ENCODE results near the gene DECR2. TPM values are rescaled to one million over a fixed set of nuclear protein-coding genes. Genes with fewer than 3 reads are reported as not detected.

The DECR2 gene
- total and polyA plus RNA-seq, 2 of the 13 experiments (the other 11 are each of a cell fraction or from before 2014, with no cell fraction given): 36.3 to 44.6 TPM

DNA sequence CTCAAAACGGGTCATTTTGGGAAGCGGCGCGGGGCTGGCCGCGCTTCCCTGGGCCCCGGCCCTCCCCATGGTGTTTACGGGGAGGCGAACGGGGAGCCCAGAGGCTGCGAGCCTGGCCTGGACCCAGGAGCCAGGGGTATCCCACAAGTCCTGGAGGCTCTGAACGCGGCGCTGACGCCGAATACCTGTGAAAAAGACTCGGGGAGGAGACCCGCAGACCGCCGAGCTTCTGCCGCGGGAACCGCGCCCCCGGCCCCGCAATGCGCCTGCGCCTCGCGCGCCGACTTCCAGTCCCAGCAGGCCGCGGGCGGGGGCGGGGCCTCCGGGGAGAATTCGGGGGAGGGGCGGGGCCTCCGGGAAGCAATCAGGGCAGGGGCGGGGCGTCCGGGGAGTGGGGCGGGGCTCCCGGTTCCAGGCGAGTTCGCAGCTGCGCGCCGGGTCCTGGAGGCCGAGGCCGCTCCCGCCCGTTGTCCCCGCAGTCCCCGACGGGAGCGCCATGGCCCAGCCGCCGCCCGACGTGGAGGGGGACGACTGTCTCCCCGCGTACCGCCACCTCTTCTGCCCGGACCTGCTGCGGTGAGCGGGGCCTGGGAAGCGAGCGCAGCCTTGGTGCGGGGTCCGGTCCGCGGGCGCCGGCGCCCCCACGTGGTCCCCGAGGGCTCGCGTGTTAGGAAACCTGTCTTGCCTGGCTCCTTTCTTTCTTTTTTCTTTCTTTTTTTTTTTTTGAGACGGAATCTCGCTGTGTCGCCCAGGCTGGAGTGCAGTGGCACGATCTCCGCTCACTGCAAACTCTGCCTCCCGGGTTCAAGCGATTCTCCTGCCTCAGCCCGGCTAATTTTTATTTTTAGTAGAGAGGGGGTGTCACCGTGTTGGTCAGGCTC, at the start of gene DECR2 (continued):
- TF ChIP-seq, protein P1, sequence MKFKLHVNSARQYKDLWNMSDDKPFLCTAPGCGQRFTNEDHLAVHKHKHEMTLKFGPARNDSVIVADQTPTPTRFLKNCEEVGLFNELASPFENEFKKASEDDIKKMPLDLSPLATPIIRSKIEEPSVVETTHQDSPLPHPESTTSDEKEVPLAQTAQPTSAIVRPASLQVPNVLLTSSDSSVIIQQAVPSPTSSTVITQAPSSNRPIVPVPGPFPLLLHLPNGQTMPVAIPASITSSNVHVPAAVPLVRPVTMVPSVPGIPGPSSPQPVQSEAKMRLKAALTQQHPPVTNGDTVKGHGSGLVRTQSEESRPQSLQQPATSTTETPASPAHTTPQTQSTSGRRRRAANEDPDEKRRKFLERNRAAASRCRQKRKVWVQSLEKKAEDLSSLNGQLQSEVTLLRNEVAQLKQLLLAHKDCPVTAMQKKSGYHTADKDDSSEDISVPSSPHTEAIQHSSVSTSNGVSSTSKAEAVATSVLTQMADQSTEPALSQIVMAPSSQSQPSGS (CRISPR knock-in tag; IDR thresholded peaks at IDR 0.05): no peak
- TF ChIP-seq ZNF331 (CRISPR knock-in tag; IDR thresholded peaks at IDR 0.05): peak; percentile 67
- no peak for TF ChIP-seq NCOR1 (IDR thresholded peaks at IDR 0.05; ENCODE audit: borderline replicate concordance, low read length)
- no peak for TF ChIP-seq ZNF562 (CRISPR knock-in tag; IDR thresholded peaks at IDR 0.05; ENCODE audit: borderline replicate concordance)
- TF ChIP-seq, protein P2, sequence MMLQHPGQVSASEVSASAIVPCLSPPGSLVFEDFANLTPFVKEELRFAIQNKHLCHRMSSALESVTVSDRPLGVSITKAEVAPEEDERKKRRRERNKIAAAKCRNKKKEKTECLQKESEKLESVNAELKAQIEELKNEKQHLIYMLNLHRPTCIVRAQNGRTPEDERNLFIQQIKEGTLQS (CRISPR knock-in tag; IDR thresholded peaks at IDR 0.05): 0 out of 2 replicates have a peak, but pooled peaks have one; percentile 18
- TF ChIP-seq ATRX (CRISPR knock-in tag; IDR thresholded peaks at IDR 0.05; ENCODE audit: borderline replicate concordance): no peak
- TF ChIP-seq SRY (CRISPR knock-in tag; IDR thresholded peaks at IDR 0.05): peak; percentile 59; the same call in 1 of the 2 replicates
- TF ChIP-seq ZNF678 (CRISPR knock-in tag; IDR thresholded peaks at IDR 0.05): no peak
- TF ChIP-seq ZNF652 (CRISPR knock-in tag; IDR thresholded peaks at IDR 0.05; ENCODE audit: borderline replicate concordance, low read depth): no peak
- TF ChIP-seq, protein P3, sequence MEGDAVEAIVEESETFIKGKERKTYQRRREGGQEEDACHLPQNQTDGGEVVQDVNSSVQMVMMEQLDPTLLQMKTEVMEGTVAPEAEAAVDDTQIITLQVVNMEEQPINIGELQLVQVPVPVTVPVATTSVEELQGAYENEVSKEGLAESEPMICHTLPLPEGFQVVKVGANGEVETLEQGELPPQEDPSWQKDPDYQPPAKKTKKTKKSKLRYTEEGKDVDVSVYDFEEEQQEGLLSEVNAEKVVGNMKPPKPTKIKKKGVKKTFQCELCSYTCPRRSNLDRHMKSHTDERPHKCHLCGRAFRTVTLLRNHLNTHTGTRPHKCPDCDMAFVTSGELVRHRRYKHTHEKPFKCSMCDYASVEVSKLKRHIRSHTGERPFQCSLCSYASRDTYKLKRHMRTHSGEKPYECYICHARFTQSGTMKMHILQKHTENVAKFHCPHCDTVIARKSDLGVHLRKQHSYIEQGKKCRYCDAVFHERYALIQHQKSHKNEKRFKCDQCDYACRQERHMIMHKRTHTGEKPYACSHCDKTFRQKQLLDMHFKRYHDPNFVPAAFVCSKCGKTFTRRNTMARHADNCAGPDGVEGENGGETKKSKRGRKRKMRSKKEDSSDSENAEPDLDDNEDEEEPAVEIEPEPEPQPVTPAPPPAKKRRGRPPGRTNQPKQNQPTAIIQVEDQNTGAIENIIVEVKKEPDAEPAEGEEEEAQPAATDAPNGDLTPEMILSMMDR (CRISPR knock-in tag; IDR thresholded peaks at IDR 0.05): peak; percentile 67
- no peak for TF ChIP-seq ZNF136 (CRISPR knock-in tag; IDR thresholded peaks at IDR 0.05; ENCODE audit: low read depth)
- TF ChIP-seq ZNF484 (CRISPR knock-in tag; IDR thresholded peaks at IDR 0.05; ENCODE audit: borderline replicate concordance, low read depth): no peak
- peak; percentile 92 for TF ChIP-seq POLR2G (IDR thresholded peaks at IDR 0.05; ENCODE audit: low read depth, low read length)
- TF ChIP-seq, protein P4, sequence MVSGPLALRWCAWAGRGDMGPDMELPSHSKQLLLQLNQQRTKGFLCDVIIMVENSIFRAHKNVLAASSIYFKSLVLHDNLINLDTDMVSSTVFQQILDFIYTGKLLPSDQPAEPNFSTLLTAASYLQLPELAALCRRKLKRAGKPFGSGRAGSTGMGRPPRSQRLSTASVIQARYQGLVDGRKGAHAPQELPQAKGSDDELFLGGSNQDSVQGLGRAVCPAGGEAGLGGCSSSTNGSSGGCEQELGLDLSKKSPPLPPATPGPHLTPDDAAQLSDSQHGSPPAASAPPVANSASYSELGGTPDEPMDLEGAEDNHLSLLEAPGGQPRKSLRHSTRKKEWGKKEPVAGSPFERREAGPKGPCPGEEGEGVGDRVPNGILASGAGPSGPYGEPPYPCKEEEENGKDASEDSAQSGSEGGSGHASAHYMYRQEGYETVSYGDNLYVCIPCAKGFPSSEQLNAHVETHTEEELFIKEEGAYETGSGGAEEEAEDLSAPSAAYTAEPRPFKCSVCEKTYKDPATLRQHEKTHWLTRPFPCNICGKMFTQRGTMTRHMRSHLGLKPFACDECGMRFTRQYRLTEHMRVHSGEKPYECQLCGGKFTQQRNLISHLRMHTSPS (CRISPR knock-in tag; IDR thresholded peaks at IDR 0.05; ENCODE audit: low read depth): no peak
- TF ChIP-seq ADNP (CRISPR knock-in tag; IDR thresholded peaks at IDR 0.05): peak; percentile 39; the same call in 1 of the 2 replicates
- no peak for TF ChIP-seq CC2D1A (CRISPR knock-in tag; IDR thresholded peaks at IDR 0.05)
- TF ChIP-seq ZNF143 (CRISPR knock-in tag; IDR thresholded peaks at IDR 0.05): peak; percentile 71
- TF ChIP-seq POLR2AphosphoS5 (IDR thresholded peaks at IDR 0.05; ENCODE audit: low read depth, low read length): peak; percentile 72
- peak; percentile 48 for TF ChIP-seq ZNF781 (CRISPR knock-in tag; IDR thresholded peaks at IDR 0.05; ENCODE audit: borderline replicate concordance, not compliant biosample characterization)
- peak; percentile 59; the same call in 1 of the 2 replicates for TF ChIP-seq DMAP1 (CRISPR knock-in tag; IDR thresholded peaks at IDR 0.05)
- no peak for TF ChIP-seq ZNF460 (CRISPR knock-in tag; IDR thresholded peaks at IDR 0.05; ENCODE audit: borderline replicate concordance)
- TF ChIP-seq TSC22D2 (CRISPR knock-in tag; IDR thresholded peaks at IDR 0.05; ENCODE audit: borderline replicate concordance): peak; percentile 41; the same call in 1 of the 2 replicates
- TF ChIP-seq ZSCAN21 (CRISPR knock-in tag; IDR thresholded peaks at IDR 0.05; ENCODE audit: borderline replicate concordance): peak; percentile 64
- TF ChIP-seq SP4 (CRISPR knock-in tag; IDR thresholded peaks at IDR 0.05): peak; percentile 16; the same call in 1 of the 2 replicates
- TF ChIP-seq ZNF468 (CRISPR knock-in tag; IDR thresholded peaks at IDR 0.05): no peak
- TF ChIP-seq ZNF205 (CRISPR knock-in tag; IDR thresholded peaks at IDR 0.05): peak; percentile 31; the same call in 1 of the 2 replicates

All from HepG2 (cell line).